ENCODE results near the gene MMP11.

DNA sequence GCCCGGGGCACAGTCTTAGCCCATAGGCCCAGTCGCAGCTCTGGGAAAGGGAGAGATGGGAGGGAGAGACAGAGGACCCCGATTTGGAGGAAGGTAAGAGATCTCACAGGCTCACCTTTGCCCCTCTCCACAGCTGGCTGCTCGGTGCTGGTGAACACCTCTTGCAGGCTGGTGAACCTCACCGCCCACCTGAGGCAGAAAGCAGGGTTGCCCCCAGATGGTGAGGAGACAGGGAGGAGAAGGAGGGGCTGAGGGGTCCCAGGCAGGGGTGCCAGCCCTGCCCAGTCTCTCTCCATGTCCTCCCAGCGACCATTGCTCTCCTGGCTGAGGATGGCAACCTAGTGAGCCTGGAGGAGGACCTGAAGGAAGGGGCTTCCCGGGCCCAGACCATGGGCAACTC is 8.7 kb upstream of the MMP11 start:
- TF ChIP-seq CTCF (IDR thresholded peaks at IDR 0.05) (no peak), POLR2A (IDR thresholded peaks at IDR 0.05) (no peak)
